ENCODE results near the gene EYA4. TPM values are rescaled to one million over a fixed set of nuclear protein-coding genes. Genes with fewer than 3 reads are reported as not detected.

Gene EYA4
- total RNA-seq, 1 donor from 2014 or later: 15.4 TPM

GRCh38 chr6:133245422-133245903, 4.3 kb downstream of the EYA4 start:
- TF ChIP-seq, protein P1, sequence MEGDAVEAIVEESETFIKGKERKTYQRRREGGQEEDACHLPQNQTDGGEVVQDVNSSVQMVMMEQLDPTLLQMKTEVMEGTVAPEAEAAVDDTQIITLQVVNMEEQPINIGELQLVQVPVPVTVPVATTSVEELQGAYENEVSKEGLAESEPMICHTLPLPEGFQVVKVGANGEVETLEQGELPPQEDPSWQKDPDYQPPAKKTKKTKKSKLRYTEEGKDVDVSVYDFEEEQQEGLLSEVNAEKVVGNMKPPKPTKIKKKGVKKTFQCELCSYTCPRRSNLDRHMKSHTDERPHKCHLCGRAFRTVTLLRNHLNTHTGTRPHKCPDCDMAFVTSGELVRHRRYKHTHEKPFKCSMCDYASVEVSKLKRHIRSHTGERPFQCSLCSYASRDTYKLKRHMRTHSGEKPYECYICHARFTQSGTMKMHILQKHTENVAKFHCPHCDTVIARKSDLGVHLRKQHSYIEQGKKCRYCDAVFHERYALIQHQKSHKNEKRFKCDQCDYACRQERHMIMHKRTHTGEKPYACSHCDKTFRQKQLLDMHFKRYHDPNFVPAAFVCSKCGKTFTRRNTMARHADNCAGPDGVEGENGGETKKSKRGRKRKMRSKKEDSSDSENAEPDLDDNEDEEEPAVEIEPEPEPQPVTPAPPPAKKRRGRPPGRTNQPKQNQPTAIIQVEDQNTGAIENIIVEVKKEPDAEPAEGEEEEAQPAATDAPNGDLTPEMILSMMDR (IDR thresholded peaks at IDR 0.05; ENCODE audit: borderline replicate concordance): no peak
- Histone ChIP-seq H3K4me3 (peak overlapping the region; percentile 76), H3K27ac (replicated peaks) (peak overlapping the region; percentile 89), H3K36me3 (no peaks in the 10 kb centered on the region), H3K4me1 (peaks cover 35% of the 10 kb centered on the region), H3K27me3 (ENCODE audit: low read depth) (peaks cover 81% of the 10 kb centered on the region), H3K9me3 (replicated peaks) (no peaks in the 10 kb centered on the region)
- intact Hi-C loops (cut with micrococcal nuclease): no loop called here
- no peak for DNase-seq

GRCh38 chr6:133247581-133247980, 6.4 kb downstream of the EYA4 start:
- DNase-seq: no peak
- Histone ChIP-seq H3K4me3 (no peak overlapping the region), H3K27ac (replicated peaks) (no peak overlapping the region), H3K27me3 (ENCODE audit: low read depth) (peaks cover 60% of the 10 kb centered on the region), H3K36me3 (no peaks in the 10 kb centered on the region), H3K9me3 (replicated peaks) (no peaks in the 10 kb centered on the region), H3K4me1 (peaks cover 24% of the 10 kb centered on the region)
- TF ChIP-seq, protein P1 (IDR thresholded peaks at IDR 0.05; ENCODE audit: borderline replicate concordance): no peak
- intact Hi-C loops (cut with micrococcal nuclease): no loop called here

DNA sequence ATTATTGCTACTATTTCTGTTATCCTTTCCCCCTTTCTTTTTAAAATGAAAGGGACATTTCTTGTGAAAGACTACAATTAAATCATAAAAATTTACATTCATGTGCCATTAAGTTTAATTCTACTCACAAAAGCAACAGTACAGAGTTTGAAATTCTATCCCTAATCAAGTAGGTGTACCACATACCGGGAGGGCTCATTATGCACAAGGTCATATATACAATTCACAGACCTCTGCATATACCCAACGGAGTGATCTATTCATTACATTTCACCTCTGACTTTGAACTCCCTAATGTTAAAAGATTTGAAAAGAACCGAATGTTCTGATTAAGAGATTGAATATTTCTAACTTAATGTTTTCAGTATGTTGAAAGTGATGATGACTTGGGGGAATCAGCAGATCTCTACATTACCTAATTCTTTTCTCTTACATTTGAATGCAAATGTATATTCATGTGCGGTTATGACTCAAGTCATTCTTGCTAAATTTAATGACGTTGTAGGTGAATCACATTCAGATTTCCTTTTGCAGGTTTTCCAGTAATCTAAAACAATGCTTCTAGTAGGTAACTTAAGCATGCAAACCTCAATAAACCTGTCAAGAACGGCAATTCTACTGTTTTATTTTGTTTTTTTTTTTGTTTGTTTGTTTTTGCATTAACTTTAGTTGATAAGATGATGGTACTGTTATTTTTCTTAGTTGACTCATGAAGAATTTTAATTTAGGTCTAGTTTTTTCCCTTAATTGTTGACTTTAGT, 7.3 kb downstream of the EYA4 start:
- intact Hi-C loops (cut with micrococcal nuclease): no loop called here

GRCh38 chr6:133251688-133252087, 10.5 kb downstream of the EYA4 start:
- no peak overlapping the region for H3K27ac ChIP-seq (replicated peaks)
- peaks cover 22% of the 10 kb centered on the region for H3K27me3 ChIP-seq (ENCODE audit: low read depth)
- TF ChIP-seq, protein P1 (IDR thresholded peaks at IDR 0.05; ENCODE audit: borderline replicate concordance): no peak
- H3K4me3 ChIP-seq: no peak overlapping the region
- no peaks in the 10 kb centered on the region for H3K36me3 ChIP-seq
- no peaks in the 10 kb centered on the region for H3K9me3 ChIP-seq (replicated peaks)
- intact Hi-C loops (cut with micrococcal nuclease): no loop called here
- DNase-seq: no peak
- H3K4me1 ChIP-seq: peaks cover 27% of the 10 kb centered on the region

More for the DNA sequence above, 7.3 kb downstream of the EYA4 start:
- no peak overlapping the region for H3K4me3 ChIP-seq
- peaks cover 51% of the 10 kb centered on the region for H3K27me3 ChIP-seq (ENCODE audit: low read depth)
- H3K36me3 ChIP-seq: no peaks in the 10 kb centered on the region
- TF ChIP-seq, protein P1 (IDR thresholded peaks at IDR 0.05; ENCODE audit: borderline replicate concordance): no peak
- peaks cover 27% of the 10 kb centered on the region for H3K4me1 ChIP-seq
- DNase-seq: no peak
- no peak overlapping the region for H3K27ac ChIP-seq (replicated peaks)
- no peaks in the 10 kb centered on the region for H3K9me3 ChIP-seq (replicated peaks)

DNA sequence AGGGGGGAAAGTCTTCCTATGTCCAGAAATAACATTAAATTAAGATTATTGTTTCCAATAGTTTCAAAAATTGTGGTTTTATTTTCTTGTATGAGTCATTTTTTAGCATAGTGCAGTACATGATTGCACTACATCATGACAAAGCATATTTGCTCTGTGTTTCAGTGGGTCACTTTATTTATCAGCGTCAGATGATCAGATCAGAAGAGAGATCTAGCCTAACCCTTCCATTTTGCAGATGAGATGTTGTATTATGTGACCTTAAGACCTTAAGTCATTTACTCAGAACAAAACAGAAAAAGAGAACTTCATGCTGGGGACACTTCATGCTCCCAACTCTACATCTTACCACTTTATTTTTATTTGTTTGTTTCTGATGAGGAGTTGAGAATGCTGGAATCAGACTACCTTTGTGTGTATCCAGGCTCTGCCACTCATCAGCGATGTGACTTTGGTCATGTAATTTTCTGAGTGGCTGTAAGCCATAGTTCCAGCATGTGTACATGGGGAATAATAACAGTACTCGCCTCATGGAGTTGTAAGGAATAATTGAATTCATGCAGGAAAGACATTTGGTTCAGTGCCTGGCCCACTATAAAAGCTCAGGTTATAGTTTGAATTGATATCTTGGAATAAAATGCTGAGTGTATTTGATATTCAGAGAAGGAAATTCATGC, 13.5 kb downstream of the EYA4 start:
- TF ChIP-seq, protein P1 (IDR thresholded peaks at IDR 0.05; ENCODE audit: borderline replicate concordance): no peak
- Histone ChIP-seq H3K27me3 (ENCODE audit: low read depth) (peaks cover 5% of the 10 kb centered on the region), H3K9me3 (replicated peaks) (no peaks in the 10 kb centered on the region), H3K4me3 (no peak overlapping the region), H3K27ac (replicated peaks) (no peak overlapping the region), H3K4me1 (peaks cover 26% of the 10 kb centered on the region), H3K36me3 (no peaks in the 10 kb centered on the region)
- DNase-seq: no peak
- intact Hi-C loops (cut with micrococcal nuclease): no loop called here

All from left ventricle myocardium inferior (tissue), 1 donor.